GM21717 (cell line): ENCODE results near the gene TLE3.
"Not testable (repeated sequence)": the region's sequence is repeated elsewhere in the genome, so short reads cannot be mapped to it uniquely, and the experiment has no call there.

Source experiments
- ATAC-seq: cut with Tn5 transposase; IDR thresholded peaks from one replicate; pipeline ENCODE4 v1.9.1; 2021; ENCODE audit warnings: mild to moderate bottlenecking, moderate library complexity; ENCODE audit not compliant: unreplicated experiment

Gene TLE3

GRCh38 chr15:70126362-70126761 lies 28.6 kb upstream of the TLE3 start:
- ATAC-seq = no peak

- ATAC-seq = no peak
Measured at GRCh38 chr15:70125605-70126004, 27.9 kb upstream of the TLE3 start.

- no peak for ATAC-seq
Measured at GRCh38 chr15:70121624-70122302, 24.0 kb upstream of the TLE3 start.

GRCh38 chr15:70120958-70121623 lies 23.4 kb upstream of the TLE3 start:
- ATAC-seq = no peak

GRCh38 chr15:70119911-70120508 lies 22.3 kb upstream of the TLE3 start:
- ATAC-seq = no peak

- no peak for ATAC-seq
Measured at GRCh38 chr15:70118599-70118998, 20.9 kb upstream of the TLE3 start.

GRCh38 chr15:70116317-70116716 lies 18.6 kb upstream of the TLE3 start:
- ATAC-seq = no peak

GRCh38 chr15:70114221-70114620 lies 16.5 kb upstream of the TLE3 start:
- ATAC-seq = no peak

- no peak for ATAC-seq
Measured at GRCh38 chr15:70113304-70113700, 15.6 kb upstream of the TLE3 start.

GRCh38 chr15:70112572-70113303 lies 15.0 kb upstream of the TLE3 start:
- ATAC-seq = not testable (repeated sequence)

- no peak for ATAC-seq
Measured at GRCh38 chr15:70112074-70112395, 14.3 kb upstream of the TLE3 start.

GRCh38 chr15:70111203-70112073 lies 13.7 kb upstream of the TLE3 start:
- ATAC-seq = no peak

- ATAC-seq = no peak
Measured at GRCh38 chr15:70109978-70110377, 12.3 kb upstream of the TLE3 start.

GRCh38 chr15:70109531-70109930 lies 11.8 kb upstream of the TLE3 start:
- ATAC-seq = no peak

- ATAC-seq = no peak
Measured at GRCh38 chr15:70103880-70104626, 6.3 kb upstream of the TLE3 start.

GRCh38 chr15:70102827-70103226 lies 5.1 kb upstream of the TLE3 start:
- no peak for ATAC-seq

GRCh38 chr15:70101459-70102113 lies 3.9 kb upstream of the TLE3 start:
- no peak for ATAC-seq

GRCh38 chr15:70100474-70101341 lies 3.0 kb upstream of the TLE3 start:
- no peak for ATAC-seq
